ENCODE results near the gene IFT52.

Gene IFT52

GRCh38 chr20:43695571-43695970 is 104.8 kb downstream of the IFT52 start:
- DNase-seq: no peak
